HCT116 (cell line): ENCODE results near the gene ALAS1.

Experiments
- EZH2phosphoT487 ChIP-seq: fragments of 200-600 bp; IDR thresholded peaks from 2 replicates; pipeline ENCODE4 v1.6.1; 2018; ENCODE audit warnings: antibody characterized with exemption, borderline replicate concordance
- MAX ChIP-seq: IDR thresholded peaks from 2 replicates; pipeline ENCODE4 v1.6.1; 2012
- POLR2A ChIP-seq: IDR thresholded peaks from 2 replicates; pipeline ENCODE4 v1.7.0; 2011; ENCODE audit warnings: borderline replicate concordance; ENCODE audit not compliant: insufficient read depth, insufficient read length; ENCODE audit errors: extremely low read depth
- POLR2AphosphoS5 ChIP-seq: IDR thresholded peaks from 2 replicates; pipeline ENCODE4 v1.6.1; 2011; ENCODE audit warnings: mild to moderate bottlenecking, low read depth, low read length, moderate library complexity
- SRF ChIP-seq: IDR thresholded peaks from 2 replicates; pipeline ENCODE4 v1.6.1; 2012; ENCODE audit warnings: low read depth
- TCF7L2 ChIP-seq: IDR thresholded peaks from 2 replicates; pipeline ENCODE4 v1.7.0; 2011; ENCODE audit warnings: borderline replicate concordance, inconsistent platforms; ENCODE audit not compliant: insufficient read depth, insufficient read length; ENCODE audit errors: extremely low read depth
- ZBTB33 ChIP-seq: IDR thresholded peaks from 2 replicates; pipeline ENCODE4 v1.6.1; 2011; ENCODE audit warnings: mild to moderate bottlenecking, low read length, moderate library complexity; ENCODE audit not compliant: insufficient replicate concordance; ENCODE audit errors: extremely low read depth
- TF ChIP-seq, protein P1 (sequence below), 3 experiments: fragments of 200-600 bp in 1 of 3; sonication (generic) in 1 of 3; IDR thresholded peaks in 2 of 3; conservative IDR thresholded peaks in 1 of 3; 2 replicates each; pipeline ENCODE4 v1.5.1; 2012 to 2017; ENCODE audit warnings: low read depth in 2 of 3, low read length in 2 of 3, antibody characterized with exemption in 1 of 3, borderline replicate concordance in 1 of 3, control low read depth in 1 of 3, mild to moderate bottlenecking in 1 of 3, mixed read lengths in 1 of 3, mixed run types in 1 of 3, moderate library complexity in 1 of 3; ENCODE audit not compliant: insufficient read depth in 1 of 3
- TF ChIP-seq, protein P2 (sequence below): IDR thresholded peaks from 2 replicates; pipeline ENCODE4 v1.6.1; 2012

- TF ChIP-seq MAX (no peak), SRF (no peak), EZH2phosphoT487 (no peak), TCF7L2 (no peak), POLR2A (no peak), POLR2AphosphoS5 (no peak), ZBTB33 (no peak)
- TF ChIP-seq, protein P1, sequence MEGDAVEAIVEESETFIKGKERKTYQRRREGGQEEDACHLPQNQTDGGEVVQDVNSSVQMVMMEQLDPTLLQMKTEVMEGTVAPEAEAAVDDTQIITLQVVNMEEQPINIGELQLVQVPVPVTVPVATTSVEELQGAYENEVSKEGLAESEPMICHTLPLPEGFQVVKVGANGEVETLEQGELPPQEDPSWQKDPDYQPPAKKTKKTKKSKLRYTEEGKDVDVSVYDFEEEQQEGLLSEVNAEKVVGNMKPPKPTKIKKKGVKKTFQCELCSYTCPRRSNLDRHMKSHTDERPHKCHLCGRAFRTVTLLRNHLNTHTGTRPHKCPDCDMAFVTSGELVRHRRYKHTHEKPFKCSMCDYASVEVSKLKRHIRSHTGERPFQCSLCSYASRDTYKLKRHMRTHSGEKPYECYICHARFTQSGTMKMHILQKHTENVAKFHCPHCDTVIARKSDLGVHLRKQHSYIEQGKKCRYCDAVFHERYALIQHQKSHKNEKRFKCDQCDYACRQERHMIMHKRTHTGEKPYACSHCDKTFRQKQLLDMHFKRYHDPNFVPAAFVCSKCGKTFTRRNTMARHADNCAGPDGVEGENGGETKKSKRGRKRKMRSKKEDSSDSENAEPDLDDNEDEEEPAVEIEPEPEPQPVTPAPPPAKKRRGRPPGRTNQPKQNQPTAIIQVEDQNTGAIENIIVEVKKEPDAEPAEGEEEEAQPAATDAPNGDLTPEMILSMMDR (IDR thresholded peaks at IDR 0.05 in 2 of 3, conservative IDR thresholded peaks at IDR 0.05 in 1 of 3; ENCODE audit: borderline replicate concordance in 1 of 3, insufficient read depth in 1 of 3, low read depth in 2 of 3, low read length in 2 of 3): no peak
- TF ChIP-seq, protein P2, sequence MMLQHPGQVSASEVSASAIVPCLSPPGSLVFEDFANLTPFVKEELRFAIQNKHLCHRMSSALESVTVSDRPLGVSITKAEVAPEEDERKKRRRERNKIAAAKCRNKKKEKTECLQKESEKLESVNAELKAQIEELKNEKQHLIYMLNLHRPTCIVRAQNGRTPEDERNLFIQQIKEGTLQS: no peak
Measured at GRCh38 chr3:52191663-52192062, 6.3 kb upstream of the ALAS1 start.
